NT2/D1 (cell line): Measurements from ENCODE around the gene CLCF1.

Experiments used
- SUZ12 ChIP-seq: IDR thresholded peaks from 2 replicates; pipeline ENCODE4 v1.6.1; 2011; ENCODE audit not compliant: insufficient read length, insufficient read depth; ENCODE audit errors: extremely low read depth
- YY1 ChIP-seq: IDR thresholded peaks from 2 replicates; pipeline ENCODE4 v1.6.1; 2011; ENCODE audit not compliant: insufficient read length, insufficient read depth
- ZNF274 ChIP-seq: IDR thresholded peaks from 2 replicates; pipeline ENCODE4 v1.6.1; 2011; ENCODE audit warnings: mild to moderate bottlenecking, low read depth, low read length

- no peak for TF ChIP-seq SUZ12
- TF ChIP-seq ZNF274, result no peak
- TF ChIP-seq YY1, result no peak
Measured at GRCh38 chr11:67381244-67381972, 8.0 kb upstream of the CLCF1 start.
